KOPT-K1 (cell line): ENCODE results near the gene PC.
"Not testable (repeated sequence)": the region's sequence is repeated elsewhere in the genome, so short reads cannot be mapped to it uniquely, and the experiment has no call there.

ENCODE experiments used
- H3K27ac ChIP-seq: fragments of 200-600 bp; sonication (generic); 2 replicates; pipeline ENCODE4 v1.5.1; 2016; ENCODE audit warnings: antibody characterized with exemption, mild to moderate bottlenecking, low read depth, low read length; ENCODE audit not compliant: poor library complexity, severe bottlenecking
- H3K36me3 ChIP-seq: fragments of 200-600 bp; sonication (generic); 2 replicates; pipeline ENCODE4 v1.5.1; 2017; ENCODE audit warnings: antibody characterized with exemption, mild to moderate bottlenecking, low read length, moderate library complexity; ENCODE audit not compliant: insufficient read depth
- H3K9me3 ChIP-seq: fragments of 200-600 bp; sonication (generic); 2 replicates; pipeline ENCODE4 v1.5.1; 2017; ENCODE audit warnings: antibody characterized with exemption, low read length, mild to moderate bottlenecking; ENCODE audit not compliant: insufficient read depth, poor library complexity, severe bottlenecking

The PC gene

DNA sequence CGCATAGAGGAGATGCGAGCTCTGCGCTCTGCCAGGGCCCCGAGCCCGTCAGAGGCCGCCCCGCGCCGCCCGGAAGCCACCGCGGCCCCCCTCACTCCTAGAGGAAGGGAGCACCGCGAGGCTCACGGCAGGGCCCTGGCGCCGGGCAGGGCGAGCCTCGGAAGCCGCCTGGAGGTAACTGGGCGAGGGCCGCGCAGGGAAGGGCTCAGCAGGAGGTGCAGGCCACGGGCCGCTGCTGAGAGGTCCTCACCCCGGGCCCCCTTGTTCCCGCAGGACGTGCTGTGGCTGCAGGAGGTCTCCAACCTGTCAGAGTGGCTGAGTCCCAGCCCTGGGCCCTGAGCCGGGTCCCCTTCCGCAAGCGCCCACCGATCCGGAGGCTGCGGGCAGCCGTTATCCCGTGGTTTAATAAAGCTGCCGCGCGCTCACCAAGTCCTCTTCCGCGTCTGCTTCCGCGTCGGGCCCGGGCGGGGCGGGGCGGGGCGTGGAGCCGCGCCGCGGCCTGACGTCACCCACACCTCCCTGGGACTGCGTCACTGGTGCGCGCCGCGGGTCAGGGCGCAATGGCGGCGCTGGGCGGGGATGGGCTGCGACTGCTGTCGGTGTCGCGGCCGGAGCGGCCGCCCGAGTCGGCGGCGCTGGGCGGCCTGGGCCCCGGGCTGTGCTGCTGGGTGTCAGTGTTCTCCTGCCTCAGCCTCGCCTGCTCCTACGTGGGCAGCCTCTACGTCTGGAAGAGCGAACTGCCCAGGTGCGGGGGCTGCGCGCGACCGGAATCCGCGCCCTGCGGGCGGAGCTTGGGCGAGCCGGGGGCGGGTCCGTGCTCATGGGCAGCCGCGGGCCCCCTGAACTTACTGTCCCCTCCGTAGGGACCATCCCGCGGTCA, 115.0 kb downstream of the PC start, which contains the start of gene RCE1:
Gene RCE1, plus strand, starts transcription at position 546 of the 880 bp plus-strand sequence. Its CDS starts 15 bp downstream, at position 561.
- no peaks in the 10 kb centered on the region for H3K9me3 ChIP-seq
- H3K36me3 ChIP-seq = peaks cover 58% of the 10 kb centered on the region
- peak within 1 kb of the TSS; percentile 99 for H3K27ac ChIP-seq

DNA sequence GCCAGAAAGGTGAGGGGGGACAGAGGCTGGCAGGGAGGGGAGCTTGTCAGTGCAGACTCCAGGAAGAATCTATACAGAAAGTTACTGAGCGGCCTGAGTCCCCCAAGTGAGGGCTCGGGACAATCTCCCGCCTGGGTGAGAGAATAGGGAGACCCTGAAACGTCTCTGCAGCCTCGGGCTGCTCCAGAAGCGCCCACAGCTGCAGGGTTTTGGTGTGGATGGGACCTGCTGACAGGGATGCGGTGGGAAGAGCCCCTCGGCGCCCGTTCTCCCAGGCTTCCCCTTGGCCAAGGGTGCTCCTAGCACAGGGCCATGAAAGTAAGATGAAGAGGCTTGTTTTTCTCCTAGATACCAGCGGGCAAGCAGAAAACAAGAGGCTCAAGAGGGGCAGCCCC, 115.7 kb downstream of the PC start:
- peaks cover 58% of the 10 kb centered on the region for H3K36me3 ChIP-seq
- H3K9me3 ChIP-seq = no peaks in the 10 kb centered on the region
- peak overlapping the region; percentile 99 for H3K27ac ChIP-seq

DNA sequence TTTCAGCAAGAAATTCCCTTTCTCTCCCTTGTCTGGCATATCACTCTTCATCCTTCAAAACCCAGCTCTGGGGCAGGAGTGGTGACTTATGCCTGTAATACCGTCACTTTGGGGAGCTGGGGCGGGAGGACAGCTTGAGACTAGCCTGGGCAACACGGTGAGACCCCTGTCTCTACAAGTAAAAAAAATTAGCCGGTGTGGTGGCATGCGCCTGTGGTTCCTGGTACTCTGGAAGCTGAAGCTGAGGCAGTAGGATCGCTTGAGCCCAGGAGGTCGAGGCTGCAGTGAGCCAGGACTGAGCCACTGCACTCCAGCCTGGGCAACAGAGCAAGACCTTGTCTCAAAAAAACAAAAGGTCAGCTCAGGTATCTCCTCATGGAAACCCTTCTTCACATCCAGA, 116.3 kb downstream of the PC start:
- Histone ChIP-seq H3K27ac (peak overlapping the region; percentile 99), H3K9me3 (no peaks in the 10 kb centered on the region), H3K36me3 (peaks cover 55% of the 10 kb centered on the region)

DNA sequence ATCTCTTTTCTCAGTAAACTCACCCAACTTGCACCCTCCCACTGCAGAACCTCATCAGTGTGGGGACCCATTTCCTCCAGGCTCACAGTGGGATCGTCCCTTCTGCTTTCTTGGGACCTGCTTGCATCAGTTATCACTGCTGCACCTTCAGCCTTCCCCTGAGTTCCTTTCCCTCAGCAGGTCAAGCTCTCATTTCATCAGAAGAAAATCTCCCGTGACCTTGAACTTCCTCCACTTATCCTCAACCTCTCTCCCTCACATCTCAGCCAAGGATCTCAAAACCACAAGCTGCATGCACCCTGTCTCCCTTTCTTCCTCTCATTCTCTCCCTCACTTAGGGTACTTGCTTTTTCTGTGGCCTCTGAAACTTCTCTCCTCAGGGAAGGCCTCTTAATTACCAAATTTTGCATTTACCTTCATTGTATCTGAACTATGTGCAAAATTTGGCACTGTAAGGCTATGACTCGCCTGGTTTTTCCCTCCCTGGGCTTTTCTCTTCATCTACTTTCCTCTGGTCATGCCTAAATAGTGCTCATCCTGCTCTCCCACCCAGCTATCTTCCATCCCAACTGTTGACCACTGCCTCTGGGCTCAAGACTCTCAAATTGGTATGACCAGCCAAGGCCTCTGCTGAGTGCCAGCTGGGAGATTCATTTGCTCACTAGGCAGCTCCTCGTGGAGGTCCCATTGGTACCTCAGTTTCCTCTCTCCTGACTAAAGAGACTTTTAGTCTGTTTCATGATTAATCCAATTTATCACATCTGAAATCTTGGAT, 117.7 kb downstream of the PC start:
- peak overlapping the region; percentile 20 for H3K27ac ChIP-seq
- peaks cover 41% of the 10 kb centered on the region for H3K36me3 ChIP-seq
- no peaks in the 10 kb centered on the region for H3K9me3 ChIP-seq

DNA sequence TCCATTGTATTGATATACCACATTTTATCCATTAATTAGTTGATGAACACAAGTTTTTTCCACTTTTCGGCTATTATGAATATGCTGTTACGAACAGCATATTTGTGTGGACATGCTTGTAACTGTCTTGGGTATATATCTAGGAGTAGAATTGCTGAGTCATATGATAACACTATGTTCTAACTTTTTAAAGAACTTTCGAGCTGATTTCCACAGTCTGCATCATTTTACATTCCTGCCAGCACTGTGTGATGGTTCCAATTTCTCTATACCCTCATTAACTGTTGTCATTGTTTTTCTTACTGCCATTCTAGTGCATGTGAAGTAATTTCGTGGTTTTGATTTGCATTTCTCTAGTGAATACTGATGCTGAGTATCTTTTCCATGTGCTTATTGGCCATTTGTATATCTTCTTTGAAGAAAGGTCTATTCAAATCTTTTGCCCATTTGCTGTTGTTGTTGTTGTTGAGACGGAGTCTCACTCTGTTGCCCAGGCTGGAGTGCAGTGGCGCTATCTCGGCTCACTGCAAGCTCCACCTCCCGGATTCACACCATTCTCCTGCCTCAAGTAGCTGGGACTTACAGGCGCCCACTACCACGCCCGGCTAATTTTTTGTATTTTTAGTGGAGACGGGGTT, 122.3 kb downstream of the PC start:
- Histone ChIP-seq H3K36me3 (peaks cover 38% of the 10 kb centered on the region), H3K9me3 (no peaks in the 10 kb centered on the region), H3K27ac (no peak overlapping the region)

DNA sequence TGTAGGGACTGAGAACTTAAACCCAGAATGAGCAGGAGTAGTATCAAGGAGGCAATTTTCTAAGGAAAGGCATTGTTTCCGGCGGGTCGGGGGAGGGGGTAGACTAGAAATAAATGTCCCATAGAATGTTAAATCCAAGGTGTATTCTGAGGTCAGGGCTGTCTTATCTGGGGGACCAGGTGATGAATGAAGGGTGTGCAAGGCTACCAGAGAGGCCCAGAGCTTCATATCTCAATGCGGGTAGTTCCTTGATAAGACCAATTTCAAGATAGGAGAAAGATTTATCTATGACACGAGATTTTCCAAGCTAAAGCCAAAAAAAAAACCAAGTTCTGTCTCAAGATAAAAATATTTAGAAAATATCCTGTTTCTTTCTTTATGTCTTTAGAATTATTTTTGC, 123.2 kb downstream of the PC start:
- Histone ChIP-seq H3K9me3 (no peaks in the 10 kb centered on the region), H3K27ac (no peak overlapping the region), H3K36me3 (peaks cover 33% of the 10 kb centered on the region)

DNA sequence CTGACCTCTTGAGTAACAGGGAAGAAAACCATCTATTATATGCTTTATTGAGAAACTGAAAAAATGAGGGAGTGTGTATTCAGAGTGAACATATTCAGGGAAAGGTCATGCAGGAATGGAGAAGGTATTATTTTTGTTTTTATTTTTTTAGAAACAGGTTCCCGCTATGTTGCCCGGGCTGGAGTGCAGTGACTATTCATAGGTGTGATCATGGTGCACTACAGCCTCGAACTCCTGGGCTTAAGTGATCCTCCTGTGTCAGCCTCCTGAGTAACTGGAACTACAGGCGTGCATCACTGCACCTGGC, 123.7 kb downstream of the PC start:
- H3K27ac ChIP-seq = no peak overlapping the region
- no peaks in the 10 kb centered on the region for H3K9me3 ChIP-seq
- H3K36me3 ChIP-seq = peaks cover 29% of the 10 kb centered on the region

DNA sequence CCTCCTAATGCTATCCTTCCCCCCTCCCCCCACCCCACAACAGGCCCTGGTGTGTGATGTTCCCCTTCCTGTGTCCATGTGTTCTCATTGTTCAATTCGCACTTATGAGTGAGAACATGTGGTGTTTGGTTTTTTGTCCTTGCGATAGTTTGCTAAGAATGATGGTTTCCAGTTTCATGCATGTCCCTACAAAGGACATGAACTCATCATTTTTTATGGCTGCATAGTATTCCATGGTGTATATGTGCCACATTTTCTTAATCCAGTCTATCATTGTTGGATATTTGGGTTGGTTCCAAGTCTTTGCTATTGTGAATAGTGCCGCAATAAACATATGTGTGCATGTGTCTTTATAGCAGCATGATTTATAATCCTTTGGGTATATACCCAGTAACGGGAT, 133.6 kb downstream of the PC start:
- not testable (repeated sequence) for H3K27ac ChIP-seq

DNA sequence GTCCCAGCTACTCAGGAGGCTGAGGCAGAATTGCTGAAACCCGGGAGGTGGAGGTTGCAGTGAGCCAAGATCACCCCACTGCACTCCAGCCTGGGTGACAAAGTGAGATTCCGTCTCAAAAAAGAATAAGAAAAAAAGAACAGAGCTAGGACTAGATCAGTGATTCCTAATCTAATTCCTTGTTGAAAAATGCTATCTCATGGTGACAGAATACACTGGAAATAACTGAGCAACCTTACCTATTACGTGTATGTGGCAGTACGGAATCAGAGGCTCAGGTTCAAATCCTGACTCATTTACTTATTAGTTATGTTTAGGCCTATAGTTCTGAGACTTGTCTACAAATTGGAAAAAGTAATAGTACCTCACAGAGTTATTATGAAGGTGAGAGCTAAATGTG, 134.5 kb downstream of the PC start:
- no peaks in the 10 kb centered on the region for H3K9me3 ChIP-seq
- peaks cover 8% of the 10 kb centered on the region; the same call in 1 of the 2 replicates for H3K36me3 ChIP-seq
- H3K27ac ChIP-seq = no peak overlapping the region

More for the DNA sequence above, 133.6 kb downstream of the PC start:
- peaks cover 14% of the 10 kb centered on the region; the same call in 1 of the 2 replicates for H3K36me3 ChIP-seq
- not testable (repeated sequence) for H3K9me3 ChIP-seq

DNA sequence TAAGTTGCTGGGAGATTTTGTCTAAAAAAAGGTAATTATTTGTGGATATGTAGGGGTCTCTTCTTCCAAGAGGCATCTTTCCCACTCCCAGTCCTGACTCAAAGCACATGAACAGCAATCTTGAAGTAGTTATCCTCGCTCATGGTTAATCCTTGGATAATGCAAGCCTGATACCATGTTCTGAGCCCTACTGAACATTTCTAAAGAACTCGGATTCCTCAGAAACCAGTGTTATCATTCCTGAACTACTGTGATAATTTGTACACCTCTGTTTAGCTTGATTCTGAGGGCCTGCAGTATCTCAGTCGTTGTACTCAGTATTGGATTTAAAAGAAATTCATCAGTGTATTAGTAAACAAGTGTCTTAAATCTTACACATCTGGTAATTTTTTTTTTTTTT, 137.3 kb downstream of the PC start:
- Histone ChIP-seq H3K36me3 (no peaks in the 10 kb centered on the region; the same call in 1 of the 2 replicates), H3K9me3 (no peaks in the 10 kb centered on the region), H3K27ac (no peak overlapping the region)

DNA sequence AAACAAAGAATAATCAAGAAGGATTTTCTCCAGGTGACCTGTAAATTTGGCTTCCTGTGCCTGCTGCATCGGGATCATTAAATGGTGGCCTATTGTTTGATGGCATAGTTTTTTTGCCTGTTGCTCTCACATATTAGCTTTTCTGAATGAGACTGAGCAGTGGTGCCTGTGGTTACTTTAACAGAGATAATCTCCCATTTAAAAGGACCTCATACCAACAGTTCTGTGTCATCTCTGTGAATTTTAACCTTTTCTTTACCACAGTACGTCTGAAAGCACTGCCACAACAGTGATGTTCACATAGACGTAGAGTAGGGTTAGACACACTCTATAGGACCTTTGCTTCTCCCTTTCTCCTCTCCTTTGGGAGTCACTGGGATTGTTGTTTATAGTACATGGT, 137.8 kb downstream of the PC start:
- H3K36me3 ChIP-seq = no peaks in the 10 kb centered on the region; the same call in 1 of the 2 replicates
- H3K27ac ChIP-seq = no peak overlapping the region
- H3K9me3 ChIP-seq = no peaks in the 10 kb centered on the region

DNA sequence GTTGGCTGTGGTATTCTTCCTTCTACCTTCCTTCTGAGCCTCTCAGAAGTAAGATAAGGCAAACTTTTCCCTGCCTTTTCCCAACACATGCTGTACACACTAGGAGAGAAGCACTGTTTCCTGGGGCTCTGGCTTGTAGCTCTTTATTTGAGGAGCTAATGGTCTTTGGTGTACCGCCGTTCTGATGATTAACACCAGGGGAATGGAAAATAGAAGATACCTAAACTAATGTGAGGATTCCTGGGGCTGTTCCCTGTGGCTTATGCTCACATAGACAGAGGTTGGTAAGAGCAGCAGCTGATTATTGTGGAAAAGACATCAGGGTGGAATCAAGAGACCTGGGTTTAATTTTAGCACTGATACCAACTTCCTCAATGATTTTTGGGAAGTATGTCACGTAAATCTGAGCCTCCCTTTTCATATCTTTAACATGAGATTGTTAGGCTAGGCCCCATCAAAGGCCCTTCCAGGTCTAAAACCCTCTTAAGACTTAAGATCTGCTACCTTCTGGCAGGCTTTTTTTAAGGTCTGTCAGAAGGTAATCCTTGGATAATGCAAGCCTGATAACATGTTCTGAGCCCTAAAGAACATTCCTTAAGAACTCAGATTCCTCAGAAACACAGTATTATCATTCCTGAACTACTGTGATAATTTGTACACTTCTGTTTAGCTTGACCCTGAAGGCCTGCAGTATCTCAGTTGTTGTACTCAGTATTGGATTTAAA, 139.8 kb downstream of the PC start:
- Histone ChIP-seq H3K27ac (no peak overlapping the region), H3K36me3 (no peaks in the 10 kb centered on the region; the same call in 1 of the 2 replicates), H3K9me3 (no peaks in the 10 kb centered on the region)

DNA sequence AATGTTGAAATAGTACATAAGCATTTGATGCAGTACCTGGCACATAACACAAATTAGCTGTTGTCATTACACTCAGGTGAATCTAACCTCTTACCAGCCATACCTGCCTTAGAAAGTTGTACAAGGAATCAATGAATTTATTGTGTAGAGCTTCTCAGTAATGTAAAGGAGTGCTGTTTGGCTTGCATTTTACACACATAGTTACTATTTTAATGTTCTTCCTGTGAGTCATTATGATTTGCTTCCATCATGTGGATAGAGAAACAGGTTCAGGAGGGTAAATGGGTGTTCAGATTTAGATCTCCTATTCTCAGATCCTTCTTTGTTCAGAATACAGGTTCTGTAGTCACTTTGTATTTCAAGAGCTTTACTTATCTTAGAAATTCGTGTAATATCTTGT, 142.5 kb downstream of the PC start:
- Histone ChIP-seq H3K9me3 (no peaks in the 10 kb centered on the region), H3K36me3 (no peaks in the 10 kb centered on the region), H3K27ac (no peak overlapping the region)

DNA sequence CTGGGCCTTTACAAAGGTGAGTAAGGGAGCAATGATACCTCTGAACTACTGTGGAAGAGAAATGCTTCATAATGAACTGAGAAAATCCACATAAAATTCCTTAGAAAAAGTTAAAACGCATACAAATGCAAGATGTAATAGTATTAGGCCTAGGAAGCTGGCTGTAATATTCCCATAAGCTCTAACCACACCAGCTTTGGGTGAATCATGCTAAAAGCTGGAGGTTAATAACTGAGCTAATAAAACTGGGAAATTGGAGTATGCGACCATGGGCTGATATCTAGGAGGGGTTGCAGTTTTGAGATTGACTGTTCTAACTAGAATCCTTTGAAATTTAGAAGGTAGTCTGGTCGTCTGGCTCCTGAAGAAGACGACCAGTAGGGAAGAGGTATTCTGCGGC, 143.5 kb downstream of the PC start:
- Histone ChIP-seq H3K36me3 (no peaks in the 10 kb centered on the region), H3K9me3 (no peaks in the 10 kb centered on the region), H3K27ac (no peak overlapping the region)
